GM12891 (cell line): Measurements from ENCODE around the gene PI4K2A.

Experiments used
- DNase-seq: peaks from one replicate; pipeline ENCODE4 v3.0.0; 2011; ENCODE audit warnings: low spot score; ENCODE audit not compliant: insufficient read length
- FAIRE-seq: peaks from 2 replicates; lab custom pipeline; 2011; peaks lifted over from hg19 to GRCh38; lab: Jason Lieb, UNC
- PAX5 ChIP-seq: IDR thresholded peaks from 2 replicates; pipeline ENCODE4 v1.6.1; 2011; ENCODE audit warnings: low read length, moderate library complexity, mild to moderate bottlenecking; ENCODE audit not compliant: insufficient read depth, severe bottlenecking
- POLR2A ChIP-seq: IDR thresholded peaks from 2 replicates; pipeline ENCODE4 v1.6.1; 2011; ENCODE audit warnings: low read depth, low read length, control low read depth
- POLR2AphosphoS5 ChIP-seq: IDR thresholded peaks from 2 replicates; pipeline ENCODE4 v1.6.1; 2011; ENCODE audit warnings: low read depth, low read length, control low read depth
- POU2F2 ChIP-seq: IDR thresholded peaks from 2 replicates; pipeline ENCODE4 v1.6.1; 2011; ENCODE audit warnings: low read depth, mild to moderate bottlenecking, control low read depth, low read length, moderate library complexity
- SPI1 ChIP-seq: IDR thresholded peaks from 2 replicates; pipeline ENCODE4 v1.6.1; 2011; ENCODE audit warnings: low read depth, low read length, control low read depth
- TAF1 ChIP-seq: IDR thresholded peaks from 2 replicates; pipeline ENCODE4 v1.6.1; 2011; ENCODE audit warnings: low read depth, low read length, control low read depth

PI4K2A gene

GRCh38 chr10:97713826-97714400 is 73.4 kb downstream of the PI4K2A start:
- FAIRE-seq (peak; percentile 97), DNase-seq (peak; percentile 81)

GRCh38 chr10:97714401-97715258 is 74.2 kb downstream of the PI4K2A start:
- TF ChIP-seq SPI1, result peak; percentile 35; the same call in 1 of the 2 replicates
- no peak for TF ChIP-seq POLR2AphosphoS5
- no peak for TF ChIP-seq TAF1
- no peak for TF ChIP-seq POU2F2
- no peak for TF ChIP-seq POLR2A
- no peak for TF ChIP-seq PAX5
- FAIRE-seq (no peak), DNase-seq (peak; percentile 58)

More at GRCh38 chr10:97713826-97714400, 73.4 kb downstream of the PI4K2A start:
- TF ChIP-seq POLR2A (0 out of 2 replicates have a peak, but pooled peaks have one; percentile 20), POLR2AphosphoS5 (no peak), SPI1 (no peak)

GRCh38 chr10:97715259-97715874 is 74.9 kb downstream of the PI4K2A start:
- TF ChIP-seq POLR2A (no peak), POLR2AphosphoS5 (no peak), PAX5 (no peak), SPI1 (no peak), TAF1 (no peak), POU2F2 (no peak)
- no peak for DNase-seq
- FAIRE-seq, result no peak

GRCh38 chr10:97717627-97718026 is 77.2 kb downstream of the PI4K2A start:
- no peak for FAIRE-seq
- TF ChIP-seq SPI1 (no peak), POU2F2 (no peak), PAX5 (no peak), POLR2A (no peak), POLR2AphosphoS5 (no peak), TAF1 (no peak)
- no peak for DNase-seq

- TF ChIP-seq SPI1, result no peak
- no peak for TF ChIP-seq TAF1
- no peak for TF ChIP-seq PAX5
- no peak for TF ChIP-seq POLR2AphosphoS5
- TF ChIP-seq POU2F2, result no peak
- no peak for TF ChIP-seq POLR2A
- no peak for DNase-seq
- no peak for FAIRE-seq
Measured at GRCh38 chr10:97718178-97718577, 77.7 kb downstream of the PI4K2A start.

GRCh38 chr10:97718659-97719142 is 78.2 kb downstream of the PI4K2A start:
- DNase-seq, result no peak
- no peak for TF ChIP-seq POLR2AphosphoS5
- TF ChIP-seq PAX5, result no peak
- no peak for TF ChIP-seq POU2F2
- no peak for TF ChIP-seq SPI1
- no peak for TF ChIP-seq TAF1
- no peak for TF ChIP-seq POLR2A
- FAIRE-seq, result no peak

GRCh38 chr10:97719602-97720001 is 79.1 kb downstream of the PI4K2A start:
- no peak for TF ChIP-seq PAX5
- TF ChIP-seq TAF1, result no peak
- no peak for TF ChIP-seq POLR2A
- no peak for TF ChIP-seq POU2F2
- no peak for TF ChIP-seq SPI1
- no peak for TF ChIP-seq POLR2AphosphoS5
- DNase-seq (no peak), FAIRE-seq (no peak)

GRCh38 chr10:97721871-97722780 is 81.7 kb downstream of the PI4K2A start:
- no peak for TF ChIP-seq PAX5

GRCh38 chr10:97723001-97723400 is 82.5 kb downstream of the PI4K2A start:
- no peak for FAIRE-seq
- TF ChIP-seq POU2F2 (no peak), POLR2AphosphoS5 (no peak), PAX5 (no peak), SPI1 (no peak), TAF1 (no peak), POLR2A (no peak)

More at GRCh38 chr10:97721871-97722780, 81.7 kb downstream of the PI4K2A start:
- FAIRE-seq, result no peak
- DNase-seq, result no peak

More at GRCh38 chr10:97723001-97723400, 82.5 kb downstream of the PI4K2A start:
- no peak for DNase-seq
